Smooth muscle cell (in vitro differentiated cells): ENCODE results near the gene PGAM2. TPM values are rescaled to one million over a fixed set of nuclear protein-coding genes. Genes with fewer than 3 reads are reported as not detected.

Experiments used
- DNase-seq: peaks from one replicate; lab custom pipeline; 2025; ENCODE audit not compliant: unreplicated experiment; lab: John Stamatoyannopoulos, UW
- H2AFZ ChIP-seq: fragments of 200-600 bp; sonication (generic); 2 replicates; pipeline ENCODE4 v1.6.0; 2016; ENCODE audit warnings: antibody characterized with exemption, low read depth, mild to moderate bottlenecking
- H3F3A ChIP-seq: fragments of 200-600 bp; sonication (generic); 2 replicates; pipeline ENCODE4 v1.6.0; 2017; ENCODE audit warnings: antibody characterized with exemption, low read depth
- H3K27ac ChIP-seq: fragments of 200-600 bp; sonication (generic); 2 replicates; pipeline ENCODE4 v1.5.1; 2016; ENCODE audit warnings: low read depth, mild to moderate bottlenecking
- H3K27me3 ChIP-seq: fragments of 200-600 bp; sonication (generic); 2 replicates; pipeline ENCODE4 v1.6.1; 2016; ENCODE audit warnings: low read depth, mild to moderate bottlenecking
- H3K36me3 ChIP-seq: fragments of 200-600 bp; sonication (generic); 2 replicates; pipeline ENCODE4 v1.5.1; 2016; ENCODE audit warnings: low read depth
- H3K4me1 ChIP-seq: fragments of 200-600 bp; sonication (generic); 2 replicates; pipeline ENCODE4 v1.5.1; 2016; ENCODE audit warnings: low read depth
- H3K4me2 ChIP-seq: fragments of 200-600 bp; sonication (generic); 2 replicates; pipeline ENCODE4 v1.6.0; 2016; ENCODE audit warnings: mild to moderate bottlenecking
- H3K4me3 ChIP-seq: fragments of 200-600 bp; sonication (generic); 2 replicates; pipeline ENCODE4 v1.5.1; 2016; ENCODE audit warnings: mild to moderate bottlenecking
- H3K79me2 ChIP-seq: fragments of 200-600 bp; sonication (generic); 2 replicates; pipeline ENCODE4 v1.6.0; 2016; ENCODE audit warnings: low read depth, mild to moderate bottlenecking
- H3K9ac ChIP-seq: fragments of 200-600 bp; sonication (generic); 2 replicates; pipeline ENCODE4 v1.6.0; 2016; ENCODE audit warnings: low read depth
- H3K9me3 ChIP-seq: fragments of 200-600 bp; sonication (generic); replicated peaks from 2 replicates; pipeline ENCODE4 v1.5.1; 2016; ENCODE audit warnings: low read depth
- H4K20me1 ChIP-seq: fragments of 200-600 bp; sonication (generic); 2 replicates; pipeline ENCODE4 v1.6.0; 2016; ENCODE audit warnings: low read depth
- CTCF ChIP-seq: fragments of 200-600 bp; sonication (generic); IDR thresholded peaks from 2 replicates; pipeline ENCODE4 v1.5.1; 2017; ENCODE audit warnings: borderline replicate concordance, mild to moderate bottlenecking, antibody characterized with exemption; ENCODE audit not compliant: insufficient read depth, poor library complexity, severe bottlenecking
- WGBS: methylation state at CpG from one replicate; pipeline ENCODE4 v1.1.7; 2016; ENCODE audit warnings: low lambda C conversion rate; 5-methylcytosine and 5-hydroxymethylcytosine counted together
- polyA plus RNA-seq: library from polyadenylated mRNA; unstranded; fragments of >200 nt; fragmentation: Nextera tagmentation; extraction: Ambion mirVana; gene quantifications from 2 replicates; pipeline ENCODE4 v1.2.1, GENCODE V29; 2016
- total RNA-seq: library from RNA; depleted of rRNA; stranded (reverse); fragments of >200 nt; gene quantifications from 2 replicates; pipeline ENCODE4 v1.2.3, GENCODE V29; 2014

Gene PGAM2
- total and polyA plus RNA-seq, 2 experiments from 2014 or later: not detected

GRCh38 chr7:44103566-44103922 is 38.2 kb upstream of the PGAM2 start:
- no peaks in the 10 kb centered on the region for H3K9me3 ChIP-seq
- H3K36me3 ChIP-seq: no peaks in the 10 kb centered on the region
- H3K79me2 ChIP-seq: peaks cover 23% of the 10 kb centered on the region
- 64% methylated on average over 8 of the region's 8 CpGs for WGBS
- H3K4me2 ChIP-seq: no peak overlapping the region
- H3F3A ChIP-seq: peaks cover 22% of the 10 kb centered on the region
- H3K4me3 ChIP-seq: peak overlapping the region; percentile 84
- H3K4me1 ChIP-seq: no peaks in the 10 kb centered on the region
- no peak for TF ChIP-seq CTCF
- H3K27ac ChIP-seq: no peak overlapping the region
- H4K20me1 ChIP-seq: peaks cover 18% of the 10 kb centered on the region
- no peak overlapping the region for H3K9ac ChIP-seq
- no peak for DNase-seq
- H2AFZ ChIP-seq: no peak overlapping the region
- no peaks in the 10 kb centered on the region for H3K27me3 ChIP-seq

GRCh38 chr7:44102846-44103565 is 37.6 kb upstream of the PGAM2 start:
- DNase-seq: no peak
- Histone ChIP-seq H3K9me3 (no peaks in the 10 kb centered on the region), H3K9ac (no peak overlapping the region), H3K27ac (peak overlapping the region; percentile 88), H3K27me3 (no peaks in the 10 kb centered on the region), H2AFZ (no peak overlapping the region), H4K20me1 (peaks cover 18% of the 10 kb centered on the region), H3K4me1 (no peaks in the 10 kb centered on the region), H3K4me2 (no peak overlapping the region), H3K4me3 (no peak overlapping the region), H3K79me2 (peaks cover 23% of the 10 kb centered on the region), H3K36me3 (no peaks in the 10 kb centered on the region), H3F3A (peaks cover 22% of the 10 kb centered on the region)
- no peak for TF ChIP-seq CTCF
- 90% methylated on average over 8 of the region's 8 CpGs for WGBS

GRCh38 chr7:44101966-44102845 is 36.8 kb upstream of the PGAM2 start:
- no peaks in the 10 kb centered on the region for H3K4me1 ChIP-seq
- 68% methylated on average over 14 of the region's 14 CpGs for WGBS
- no peaks in the 10 kb centered on the region for H3K9me3 ChIP-seq
- no peak overlapping the region for H3K4me3 ChIP-seq
- H3K9ac ChIP-seq: no peak overlapping the region
- H3K4me2 ChIP-seq: peak overlapping the region; percentile 8
- H3K36me3 ChIP-seq: no peaks in the 10 kb centered on the region
- H3F3A ChIP-seq: peaks cover 22% of the 10 kb centered on the region
- peaks cover 23% of the 10 kb centered on the region for H3K79me2 ChIP-seq
- DNase-seq: no peak
- H3K27ac ChIP-seq: peak overlapping the region; percentile 88
- H2AFZ ChIP-seq: no peak overlapping the region
- no peaks in the 10 kb centered on the region for H3K27me3 ChIP-seq
- H4K20me1 ChIP-seq: peaks cover 18% of the 10 kb centered on the region
- TF ChIP-seq CTCF: no peak
